NCI-H748 (cell line): ENCODE data around the gene LILRB4.
"Not testable (repeated sequence)": the region's sequence is repeated elsewhere in the genome, so short reads cannot be mapped to it uniquely, and the experiment has no call there.

Source experiments
- DNase-seq: peaks from one replicate; lab custom pipeline; 2025; ENCODE audit not compliant: unreplicated experiment; lab: John Stamatoyannopoulos, UW

The LILRB4 gene

GRCh38 chr19:54648129-54648528 is 14.7 kb upstream of the LILRB4 start:
- no peak for DNase-seq

GRCh38 chr19:54650108-54650655 is 12.6 kb upstream of the LILRB4 start:
- DNase-seq, result no peak

- peak; percentile 19 for DNase-seq
Measured at GRCh38 chr19:54653181-54653809, 9.5 kb upstream of the LILRB4 start.

- DNase-seq, result no peak
Measured at GRCh38 chr19:54654447-54655321, 8.1 kb upstream of the LILRB4 start.

- no peak for DNase-seq
Measured at GRCh38 chr19:54659300-54659699, 3.5 kb upstream of the LILRB4 start.

GRCh38 chr19:54660306-54660705 is 2.5 kb upstream of the LILRB4 start:
- no peak for DNase-seq

- DNase-seq, result no peak
Measured at GRCh38 chr19:54660964-54661363, 1.8 kb upstream of the LILRB4 start.

GRCh38 chr19:54661846-54662481 is 821 bp upstream of the LILRB4 start:
- no peak for DNase-seq

GRCh38 chr19:54665530-54665929 is 2.7 kb downstream of the LILRB4 start:
- DNase-seq, result no peak

- DNase-seq, result no peak
Measured at GRCh38 chr19:54667217-54667616, 4.4 kb downstream of the LILRB4 start.

- no peak for DNase-seq
Measured at GRCh38 chr19:54668353-54668752, 5.6 kb downstream of the LILRB4 start.

GRCh38 chr19:54670576-54671357 is 8.0 kb downstream of the LILRB4 start:
- no peak for DNase-seq

- DNase-seq, result no peak
Measured at GRCh38 chr19:54673222-54673621, 10.4 kb downstream of the LILRB4 start.

- DNase-seq, result peak; percentile 60
Measured at GRCh38 chr19:54674021-54674617, 11.3 kb downstream of the LILRB4 start.

- DNase-seq, result peak; percentile 31
Measured at GRCh38 chr19:54676210-54676834, 13.5 kb downstream of the LILRB4 start.

GRCh38 chr19:54677217-54677616 is 14.4 kb downstream of the LILRB4 start:
- DNase-seq, result no peak

GRCh38 chr19:54681596-54681995 is 18.8 kb downstream of the LILRB4 start:
- not testable (repeated sequence) for DNase-seq

GRCh38 chr19:54682306-54682856 is 19.6 kb downstream of the LILRB4 start:
- no peak for DNase-seq

GRCh38 chr19:54684527-54684926 is 21.7 kb downstream of the LILRB4 start:
- DNase-seq, result no peak
